Epidermal melanocyte (primary cell): ENCODE results near the gene COL27A1.
A peak's percentile ranks its signal among the peaks of the same experiment; 100 is the strongest.

ENCODE experiments used
- DNase-seq: peaks from one replicate; pipeline ENCODE4 v3.0.0; 2011; ENCODE audit warnings: low spot score; ENCODE audit not compliant: insufficient read length

COL27A1 gene

DNA sequence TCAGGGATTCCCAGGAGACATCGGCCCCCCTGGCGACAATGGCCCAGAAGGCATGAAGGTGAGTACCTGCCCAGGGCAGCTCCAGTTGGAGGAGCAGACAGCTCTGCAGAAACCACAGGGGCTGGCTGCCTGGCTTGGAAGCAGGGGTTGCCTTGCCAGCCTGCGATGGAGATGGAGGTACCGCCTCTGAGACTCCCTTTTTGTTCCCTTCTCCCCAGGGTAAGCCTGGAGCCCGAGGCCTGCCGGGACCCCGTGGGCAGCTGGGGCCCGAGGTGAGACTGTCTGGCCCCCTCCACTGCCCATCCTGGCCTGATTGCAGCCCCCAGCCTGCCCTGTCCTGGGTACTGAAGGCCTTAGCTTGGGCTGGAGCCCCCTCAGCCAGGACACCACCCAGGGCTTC lies 84.9 kb downstream of the COL27A1 start:
- DNase-seq, result no peak

DNA sequence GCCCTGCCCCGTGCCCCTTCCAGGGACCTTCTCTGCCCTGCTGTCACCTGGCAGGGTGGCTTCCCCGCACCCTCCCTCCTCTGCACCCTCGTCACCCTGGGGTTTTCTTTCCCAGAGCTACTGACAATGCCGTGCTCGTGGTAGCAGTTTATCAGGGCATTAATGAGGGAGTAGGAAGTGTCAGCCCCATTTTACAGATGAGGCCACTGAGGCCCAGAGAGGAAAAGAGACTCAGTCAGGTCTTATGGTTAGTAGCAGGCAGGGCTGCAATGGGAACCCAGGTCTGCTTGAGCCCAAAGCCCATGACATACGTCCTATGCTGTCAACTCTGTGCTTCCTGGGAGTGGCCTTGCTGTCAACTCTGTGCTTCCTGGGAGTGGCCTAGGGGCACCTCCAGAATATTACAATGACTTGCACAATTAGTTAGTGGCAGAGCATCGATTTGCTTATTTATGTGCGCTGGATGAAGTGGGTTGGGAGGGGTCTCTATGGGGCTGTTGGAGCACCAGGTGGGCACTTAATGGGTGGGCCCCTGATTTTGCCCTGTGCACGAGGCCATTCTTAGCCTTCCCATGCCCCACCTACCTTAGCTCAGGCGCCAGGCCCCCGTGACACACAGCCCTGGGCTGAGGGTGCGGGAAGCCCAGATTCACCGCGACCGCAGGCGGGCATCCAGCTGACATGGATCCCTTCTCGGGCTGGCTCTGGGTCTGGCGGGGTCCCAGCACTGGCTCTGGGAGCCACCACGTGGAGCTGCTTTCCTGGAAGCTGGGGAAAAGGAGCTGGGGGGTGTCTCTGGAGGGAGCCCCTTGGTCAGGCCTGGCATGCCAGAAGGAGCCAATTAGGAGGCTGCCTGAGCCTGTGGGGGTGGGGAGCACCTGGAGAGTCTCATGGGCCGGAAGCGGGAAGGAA lies 85.6 kb downstream of the COL27A1 start:
- DNase-seq, result no peak

GRCh38 chr9:114242837-114243236 lies 87.5 kb downstream of the COL27A1 start:
- no peak for DNase-seq

DNA sequence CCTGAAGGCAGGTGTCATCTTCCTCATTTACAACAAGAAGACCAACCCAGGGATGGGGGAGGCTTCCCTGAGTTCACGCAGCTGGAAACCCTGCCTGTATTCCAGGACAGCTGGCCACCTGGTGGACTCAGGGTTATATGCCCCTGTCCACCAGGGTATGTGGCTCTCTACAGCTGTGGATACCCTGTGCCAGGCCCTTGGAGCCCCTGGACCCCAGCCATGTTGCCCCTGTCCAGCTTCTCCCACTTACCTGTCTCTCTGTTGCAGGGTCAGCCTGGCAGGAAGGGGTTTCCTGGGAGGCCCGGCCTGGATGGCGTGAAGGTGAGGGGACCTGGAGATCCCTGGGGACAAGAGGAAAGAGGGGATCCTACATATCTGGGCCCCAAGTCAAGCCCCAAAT lies 87.9 kb downstream of the COL27A1 start:
- no peak for DNase-seq

- no peak for DNase-seq
Observed at GRCh38 chr9:114244570-114244969, 89.2 kb downstream of the COL27A1 start.

DNA sequence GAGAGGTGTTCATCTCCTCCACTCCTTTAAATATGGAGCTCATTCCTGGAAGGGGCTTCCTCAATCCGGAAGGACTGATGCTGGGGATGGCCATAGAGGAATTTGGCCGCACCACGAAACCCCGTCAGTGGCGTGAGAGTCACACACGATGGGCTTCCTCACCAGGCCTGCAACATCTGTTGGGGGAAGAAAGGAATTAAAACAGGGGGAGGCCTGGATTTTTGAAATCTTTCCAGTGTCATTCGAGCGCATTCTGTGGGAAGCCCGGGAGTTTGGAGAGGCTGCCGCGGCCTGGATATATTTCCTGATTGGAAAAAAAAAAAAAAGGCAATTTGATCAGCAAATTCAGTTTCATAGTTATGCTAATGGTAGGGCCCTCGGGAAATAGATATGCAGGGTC lies 91.2 kb downstream of the COL27A1 start:
- DNase-seq, result no peak

DNA sequence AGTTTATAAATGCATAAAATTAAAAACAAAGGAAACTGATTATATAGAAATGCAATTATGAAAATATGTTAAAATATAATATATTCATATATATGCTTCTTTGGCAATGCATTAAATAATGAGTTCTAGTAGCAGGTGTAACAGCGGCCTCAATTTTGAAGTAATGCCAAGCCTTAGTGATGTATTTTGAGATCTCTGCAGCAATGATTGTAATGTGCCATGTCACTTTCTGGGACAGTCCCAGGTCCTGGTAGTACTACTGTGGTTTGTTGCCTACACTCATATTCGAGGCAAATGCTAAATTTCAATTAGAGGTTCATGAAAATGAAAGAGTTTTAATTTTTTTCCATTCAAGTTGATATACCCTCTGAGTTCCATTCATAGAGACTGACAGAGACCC lies 91.7 kb downstream of the COL27A1 start:
- no peak for DNase-seq

DNA sequence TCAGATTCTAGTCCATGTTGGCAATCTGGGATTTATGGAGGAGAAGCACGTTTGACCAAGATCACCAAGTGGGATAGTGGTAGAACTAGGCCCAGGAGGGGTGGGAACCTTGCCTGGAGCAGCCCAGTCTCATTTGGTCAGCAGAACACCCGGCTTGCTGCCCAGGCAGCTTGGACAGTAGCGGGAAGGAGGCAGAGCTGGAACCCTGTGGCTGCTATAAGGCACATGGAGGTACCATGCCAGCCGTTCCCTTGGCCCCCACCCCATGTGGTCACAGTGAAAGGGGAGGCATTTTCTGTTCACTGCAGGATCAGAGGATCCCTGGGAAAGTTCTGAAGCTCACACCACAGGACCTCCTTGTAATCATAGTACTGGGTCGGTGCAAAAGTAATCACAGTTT lies 92.2 kb downstream of the COL27A1 start:
- no peak for DNase-seq

DNA sequence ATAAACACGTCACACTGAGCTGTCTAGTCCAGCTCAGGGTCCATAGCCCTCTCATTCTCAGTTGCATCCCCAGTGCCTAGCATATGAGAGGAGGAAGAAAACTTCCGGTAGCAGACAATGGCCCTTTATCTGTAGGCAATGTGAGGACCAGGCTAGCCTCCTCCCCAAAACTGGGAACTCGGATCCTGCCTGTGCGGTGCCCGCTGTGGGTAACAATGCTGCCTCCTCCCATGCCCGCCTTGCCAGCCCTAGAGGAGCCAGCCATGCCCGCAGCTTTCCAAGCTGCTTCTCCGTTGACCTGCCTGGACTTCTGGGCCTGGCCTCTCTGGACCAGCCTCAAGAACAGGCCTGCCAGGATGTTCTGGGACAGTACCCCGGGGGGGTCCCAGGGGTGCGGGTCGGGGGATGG lies 93.0 kb downstream of the COL27A1 start:
- no peak for DNase-seq

DNA sequence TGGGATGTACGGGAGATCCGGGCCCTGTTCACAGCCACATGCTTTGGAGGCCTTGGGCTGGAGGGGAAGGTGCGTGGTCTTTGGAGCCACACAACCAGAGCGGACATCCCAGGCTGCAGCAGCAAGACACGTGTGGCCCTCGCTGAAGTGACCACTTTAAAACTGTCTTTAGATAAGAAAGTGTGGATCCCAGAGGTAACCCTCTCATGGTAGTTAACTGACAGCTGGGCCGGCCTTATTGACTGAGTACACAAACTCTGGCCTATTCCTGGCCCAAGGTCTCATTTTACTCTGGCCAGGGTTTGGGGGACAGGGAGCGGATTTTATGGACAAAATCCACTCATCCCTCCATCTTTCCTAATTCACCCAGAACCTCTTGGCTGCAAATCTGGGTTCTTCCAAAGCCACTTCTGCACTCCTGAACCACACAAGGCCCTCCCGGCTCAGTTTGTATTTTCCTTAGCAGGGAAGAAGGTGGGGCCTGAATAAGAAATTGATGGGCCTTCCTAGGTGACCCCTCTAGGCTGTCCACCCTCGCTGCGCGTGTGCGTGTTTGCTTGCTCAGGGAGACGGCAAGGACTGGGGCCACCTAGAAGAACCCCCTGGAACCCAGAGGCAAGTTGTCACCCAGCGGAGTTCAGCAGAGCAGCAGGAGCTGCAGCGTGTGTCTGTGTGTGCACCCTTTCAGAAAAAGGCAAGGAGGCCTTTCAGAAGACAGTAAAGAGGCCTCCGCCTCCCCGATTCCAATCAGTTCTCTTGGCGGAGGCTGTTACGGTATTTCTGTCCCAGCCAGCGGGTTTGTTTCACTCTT lies 94.3 kb downstream of the COL27A1 start:
- DNase-seq, result no peak

GRCh38 chr9:114250235-114250568 lies 94.9 kb downstream of the COL27A1 start:
- peak; percentile 74 for DNase-seq

- DNase-seq, result no peak
Observed at GRCh38 chr9:114250648-114251047, 95.3 kb downstream of the COL27A1 start.

DNA sequence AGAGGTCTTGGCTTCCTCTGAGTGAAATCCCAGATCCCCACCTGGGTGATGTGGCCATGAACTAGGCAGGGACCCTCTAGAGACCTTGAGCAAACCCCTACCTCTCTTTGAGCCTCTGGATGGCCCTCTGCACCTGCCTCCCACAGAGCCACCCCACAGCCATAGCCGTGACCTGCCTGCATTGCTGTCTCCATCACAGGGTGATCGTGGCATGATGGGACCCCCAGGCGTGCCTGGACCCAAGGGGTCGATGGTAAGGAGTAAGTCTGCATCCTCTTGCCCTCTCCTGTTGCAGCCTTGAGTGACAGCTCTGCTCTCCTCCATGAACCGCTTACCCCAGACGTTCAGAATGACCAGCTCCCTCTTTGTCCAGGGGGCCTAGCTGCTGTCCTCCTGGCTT lies 97.1 kb downstream of the COL27A1 start:
- DNase-seq, result no peak

GRCh38 chr9:114256827-114257328 lies 101.5 kb downstream of the COL27A1 start:
- no peak for DNase-seq

DNA sequence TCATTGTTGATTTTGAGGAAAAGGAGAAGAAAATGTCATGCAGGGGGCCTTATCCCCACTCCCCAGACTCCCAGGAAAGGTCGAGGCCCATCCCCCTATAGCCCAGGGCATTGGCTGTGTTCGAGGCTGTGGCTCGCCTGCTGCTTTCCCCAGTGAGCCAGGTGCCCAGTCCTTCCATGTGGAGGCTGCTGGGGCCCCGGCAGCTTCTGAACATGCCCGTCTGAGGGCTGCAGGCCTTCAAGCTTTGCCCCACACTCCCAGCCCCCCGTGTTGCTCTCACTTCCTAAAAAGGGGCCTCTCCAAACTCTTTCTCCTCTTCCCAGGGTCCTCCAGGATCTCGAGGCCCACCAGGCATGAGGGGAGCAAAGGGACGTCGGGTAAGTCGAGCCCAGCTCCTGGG lies 102.9 kb downstream of the COL27A1 start:
- DNase-seq, result no peak

DNA sequence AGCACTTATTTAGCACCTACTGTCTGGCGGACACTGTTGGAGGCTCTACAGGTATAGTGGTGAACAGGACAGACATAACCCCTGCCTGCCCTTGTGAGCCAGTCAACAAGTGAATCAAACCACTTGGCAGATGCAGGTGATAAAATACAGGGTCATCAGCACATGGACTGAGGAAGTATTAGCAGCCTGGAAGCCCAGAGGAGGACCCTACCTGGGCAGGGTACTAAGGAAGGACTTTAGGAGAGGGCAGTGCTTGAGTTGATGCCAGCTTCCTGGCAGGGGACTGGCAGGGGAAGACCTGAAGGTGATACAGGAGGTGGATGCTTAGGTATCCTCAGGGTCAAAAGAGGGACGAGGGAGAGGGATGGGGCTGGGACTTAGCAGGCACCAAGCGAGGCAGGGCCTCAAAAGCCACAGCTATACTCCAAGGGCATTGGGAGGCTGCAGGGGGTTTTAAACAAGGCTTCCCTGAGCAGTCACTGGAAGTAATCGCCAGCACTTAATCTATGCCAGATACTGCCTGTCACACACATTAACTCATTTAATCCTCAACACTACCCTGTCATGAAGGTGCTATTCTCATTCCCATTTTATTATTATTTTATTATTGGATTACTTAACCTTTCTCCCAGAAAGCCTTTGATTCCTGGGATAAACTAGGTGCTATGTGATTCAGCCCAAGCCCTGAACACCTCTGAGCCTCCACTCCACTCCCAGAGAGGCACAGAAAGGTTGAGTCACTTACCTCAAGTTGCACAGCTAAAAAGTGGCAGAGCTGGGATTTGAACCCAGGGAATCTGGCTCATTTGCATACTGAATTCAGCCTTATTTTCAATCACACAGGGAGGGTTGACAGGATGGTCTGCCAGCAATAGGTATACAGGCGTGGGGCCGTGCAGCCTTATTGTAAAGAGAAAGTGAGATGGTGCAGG lies 103.8 kb downstream of the COL27A1 start:
- no peak for DNase-seq

DNA sequence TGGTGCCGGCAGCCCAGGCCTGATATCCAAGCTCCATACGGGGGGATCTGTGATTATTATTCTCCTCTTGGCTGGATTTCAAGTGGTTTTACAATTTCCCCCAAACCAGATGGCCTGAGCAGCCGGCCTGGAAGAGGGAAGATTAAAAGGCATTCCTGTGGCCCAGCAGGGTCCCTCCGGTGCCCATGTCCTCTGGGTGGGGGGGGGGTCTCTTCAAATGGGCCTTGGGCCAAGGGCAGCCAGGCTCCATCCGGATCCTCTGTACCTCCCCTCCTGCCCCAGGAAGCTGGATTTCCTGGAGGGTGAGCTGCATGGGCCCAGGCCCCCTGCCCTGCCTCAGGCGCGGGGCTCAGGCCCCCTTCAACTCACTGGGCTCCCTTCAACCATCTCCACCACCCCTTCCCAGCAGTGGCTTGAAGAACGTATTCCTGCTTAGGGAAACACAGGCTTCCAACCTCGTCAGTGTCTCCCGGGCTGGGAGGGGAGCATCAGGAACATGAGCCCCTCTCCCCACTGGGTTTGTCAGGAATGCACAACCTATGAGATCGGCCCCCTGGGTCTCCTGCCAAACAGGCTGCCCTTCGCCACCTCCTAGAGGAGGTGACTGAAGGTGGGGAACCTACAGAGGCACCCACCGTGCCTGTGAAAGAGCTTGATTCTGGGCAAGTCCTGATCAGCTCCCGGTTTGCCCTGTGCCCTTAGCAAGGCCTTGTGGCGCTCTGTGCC lies 104.6 kb downstream of the COL27A1 start:
- DNase-seq, result no peak

DNA sequence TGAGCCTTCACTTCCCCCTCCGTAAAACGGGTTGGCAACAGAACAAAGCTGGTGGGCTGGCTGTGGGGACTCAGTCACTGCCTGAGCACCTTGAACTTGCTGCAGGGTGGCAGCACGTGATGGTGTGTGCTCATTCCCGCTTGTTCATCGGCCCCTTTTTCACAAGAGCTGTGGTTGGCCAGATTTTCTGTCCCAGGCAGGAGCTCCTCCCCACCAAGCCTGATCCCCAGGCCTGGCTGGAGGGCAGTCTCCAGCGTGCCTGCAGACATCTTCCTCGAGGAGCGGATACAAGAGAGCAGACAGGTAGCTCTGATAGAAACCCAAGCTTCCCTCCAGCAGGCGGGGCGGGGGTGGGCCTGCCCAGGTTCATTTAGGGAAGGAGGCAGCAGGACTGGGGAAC lies 105.7 kb downstream of the COL27A1 start:
- DNase-seq, result no peak

DNA sequence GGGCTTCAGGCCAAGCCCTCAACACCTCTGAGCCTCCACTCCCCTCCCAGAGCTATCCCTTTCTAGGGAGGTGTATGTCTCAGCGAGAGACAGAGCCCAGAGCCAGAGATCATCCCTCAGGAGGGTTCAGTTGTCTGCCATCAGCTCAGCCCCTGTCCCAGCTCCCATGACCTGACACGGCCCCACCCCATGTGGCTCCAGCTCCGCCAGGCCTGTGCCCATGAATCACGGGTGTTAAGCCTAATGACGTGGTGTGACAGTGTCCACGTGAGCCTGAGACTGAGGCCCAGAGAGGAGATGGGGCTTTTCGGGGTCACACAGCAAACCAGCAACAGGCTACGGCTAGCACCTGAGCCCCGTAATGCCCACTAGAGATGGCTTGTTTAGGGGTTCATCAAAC lies 106.7 kb downstream of the COL27A1 start:
- no peak for DNase-seq

DNA sequence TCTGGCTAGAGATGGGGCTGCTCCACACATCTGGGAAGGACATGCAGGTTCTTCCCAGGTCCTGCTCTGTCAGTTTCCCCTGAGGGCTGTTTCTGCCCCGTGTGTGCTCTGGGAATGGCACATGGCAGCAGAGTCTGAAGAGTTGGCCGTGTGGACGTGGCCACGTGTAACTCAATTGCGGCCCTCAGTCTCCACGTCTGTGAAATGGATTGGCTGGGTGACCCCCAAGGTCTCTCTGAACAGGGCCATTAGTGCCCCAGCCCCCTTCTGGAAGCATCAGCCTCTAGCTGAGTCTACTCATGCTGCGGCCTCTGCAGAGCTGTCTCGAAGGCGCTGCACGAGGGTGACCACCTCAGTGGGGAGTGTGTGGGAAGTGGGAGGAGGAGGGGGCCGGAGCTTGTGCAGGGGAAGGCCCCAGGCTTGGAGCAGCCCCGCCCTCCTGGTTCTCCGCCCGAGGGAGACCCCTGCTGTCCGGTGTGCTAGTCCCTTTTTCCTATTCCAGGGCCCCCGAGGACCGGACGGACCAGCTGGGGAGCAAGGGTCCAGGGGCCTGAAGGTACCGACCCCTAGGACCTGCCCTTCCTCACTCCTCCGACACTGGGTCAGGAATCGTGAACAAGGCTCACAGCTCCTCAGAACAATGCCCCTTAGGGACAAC lies 108.6 kb downstream of the COL27A1 start:
- no peak for DNase-seq
